ENCODE data around the gene PLXND1. TPM values are rescaled to one million over a fixed set of nuclear protein-coding genes. Genes with fewer than 3 reads are reported as not detected.

Gene PLXND1
- total and polyA plus RNA-seq, 11 donors = 40.8 to 218 (median 66.4) TPM

DNA sequence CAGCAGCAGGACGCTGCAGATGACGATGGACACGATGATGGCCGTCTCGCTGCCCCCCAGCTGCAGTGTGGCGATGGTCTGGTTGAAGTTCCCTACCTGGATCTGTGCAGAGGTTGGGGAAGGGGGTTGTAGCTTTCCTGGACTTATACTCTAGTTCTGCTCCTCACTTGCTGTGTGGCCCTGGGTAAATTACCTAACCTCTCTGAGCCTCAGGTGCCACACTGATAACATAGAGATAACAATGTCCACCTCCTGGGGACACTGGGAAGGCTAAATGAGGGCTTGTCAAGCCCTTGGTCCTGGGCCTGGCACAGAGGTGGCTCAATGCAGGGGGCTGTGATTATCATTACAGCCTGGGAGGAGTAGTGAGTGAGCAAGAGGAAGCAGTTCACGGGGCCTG is 36.6 kb downstream of the PLXND1 start:
- no peak for TF ChIP-seq POLR2A (IDR thresholded peaks at IDR 0.05)
- TF ChIP-seq, protein P1, sequence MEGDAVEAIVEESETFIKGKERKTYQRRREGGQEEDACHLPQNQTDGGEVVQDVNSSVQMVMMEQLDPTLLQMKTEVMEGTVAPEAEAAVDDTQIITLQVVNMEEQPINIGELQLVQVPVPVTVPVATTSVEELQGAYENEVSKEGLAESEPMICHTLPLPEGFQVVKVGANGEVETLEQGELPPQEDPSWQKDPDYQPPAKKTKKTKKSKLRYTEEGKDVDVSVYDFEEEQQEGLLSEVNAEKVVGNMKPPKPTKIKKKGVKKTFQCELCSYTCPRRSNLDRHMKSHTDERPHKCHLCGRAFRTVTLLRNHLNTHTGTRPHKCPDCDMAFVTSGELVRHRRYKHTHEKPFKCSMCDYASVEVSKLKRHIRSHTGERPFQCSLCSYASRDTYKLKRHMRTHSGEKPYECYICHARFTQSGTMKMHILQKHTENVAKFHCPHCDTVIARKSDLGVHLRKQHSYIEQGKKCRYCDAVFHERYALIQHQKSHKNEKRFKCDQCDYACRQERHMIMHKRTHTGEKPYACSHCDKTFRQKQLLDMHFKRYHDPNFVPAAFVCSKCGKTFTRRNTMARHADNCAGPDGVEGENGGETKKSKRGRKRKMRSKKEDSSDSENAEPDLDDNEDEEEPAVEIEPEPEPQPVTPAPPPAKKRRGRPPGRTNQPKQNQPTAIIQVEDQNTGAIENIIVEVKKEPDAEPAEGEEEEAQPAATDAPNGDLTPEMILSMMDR (IDR thresholded peaks at IDR 0.05) = no peak
- peaks cover 0 to 30% (median 20%) of the 10 kb centered on the region in 12 donors for H3K4me1 ChIP-seq
- H3K4me3 ChIP-seq = no peak overlapping the region
- ATAC-seq (no peak), DNase-seq (no peak)
- H3K27ac ChIP-seq = no peak overlapping the region
- intact Hi-C loops (cut with DNase I) = no loop called here
- 86 to 90% (median 89%) methylated on average over 7 of the region's 7 CpGs for WGBS, 4 donors
- H3K9me3 ChIP-seq = no peaks in the 10 kb centered on the region
- peaks cover 0 to 100% (median 98%) of the 10 kb centered on the region in 9 donors for H3K36me3 ChIP-seq
- H3K27me3 ChIP-seq = no peaks in the 10 kb centered on the region

DNA sequence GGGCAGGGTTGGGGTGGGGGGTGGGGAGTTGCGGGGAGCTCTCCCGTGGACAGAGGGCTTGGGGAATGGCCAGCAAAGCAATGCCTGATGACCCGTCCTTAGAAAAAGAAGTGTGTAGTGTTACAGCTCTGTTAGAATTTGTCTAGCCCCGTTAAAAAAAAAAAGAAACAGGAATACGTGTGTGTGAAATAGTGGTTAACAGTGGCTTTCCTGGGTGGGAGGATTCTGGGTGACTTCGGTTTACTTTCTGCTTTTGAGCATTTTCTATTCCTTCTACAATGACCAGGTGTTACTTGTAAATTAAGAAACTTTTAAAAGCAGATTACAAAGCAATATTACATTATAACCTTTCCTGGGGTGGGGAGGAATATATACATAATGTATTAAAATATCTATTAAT is 38.5 kb downstream of the PLXND1 start:
- peaks cover 0 to 49% (median 35%) of the 10 kb centered on the region in 12 donors for H3K4me1 ChIP-seq
- ATAC-seq = no peak
- H3K36me3 ChIP-seq = peaks cover 0 to 100% (median 90%) of the 10 kb centered on the region in 9 donors

DNA sequence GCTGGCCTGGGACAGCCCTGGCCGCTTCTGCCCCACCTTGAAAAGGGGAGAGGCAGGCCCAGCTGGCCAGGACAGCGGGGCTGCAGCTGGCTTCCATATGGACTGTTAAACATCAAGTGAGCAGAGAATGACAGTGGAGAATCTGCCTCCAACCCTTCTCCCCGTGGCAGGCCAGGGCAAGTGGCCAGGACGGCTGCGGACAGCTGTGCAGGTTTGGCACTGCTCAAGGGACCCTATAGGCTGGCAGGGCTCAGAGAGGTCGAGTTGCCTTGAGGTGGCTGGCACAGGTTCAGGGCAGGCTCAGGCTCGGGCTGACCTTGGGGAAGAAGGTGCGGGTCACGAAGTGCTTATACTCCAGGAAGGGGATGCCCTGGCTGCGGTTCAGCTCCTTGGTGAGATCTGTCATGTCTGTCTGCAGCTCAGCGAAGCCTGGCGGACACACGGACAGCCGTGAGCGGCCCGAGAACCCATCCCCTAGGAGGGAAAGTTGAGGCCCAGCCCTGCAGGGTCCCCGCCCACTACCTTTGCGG is 39.2 kb downstream of the PLXND1 start:
- TF ChIP-seq POLR2A (IDR thresholded peaks at IDR 0.05) = no peak
- TF ChIP-seq, protein P1 (IDR thresholded peaks at IDR 0.05) = no peak
- no peak overlapping the region for H3K4me3 ChIP-seq
- whole genome bisulfite sequencing, 4 donors = 68 to 82% (median 78%) methylated on average over 12 to 18 of the region's 18 CpGs
- peak in 3 of 4 donors; percentile 14 to 25 (median 19) for ATAC-seq
- intact Hi-C loops (cut with DNase I) = no loop called here
- peaks cover 0 to 55% (median 39%) of the 10 kb centered on the region in 12 donors for H3K4me1 ChIP-seq
- H3K27me3 ChIP-seq = no peaks in the 10 kb centered on the region
- peaks cover 0 to 100% (median 90%) of the 10 kb centered on the region in 9 donors for H3K36me3 ChIP-seq
- no peaks in the 10 kb centered on the region for H3K9me3 ChIP-seq
- DNase-seq = peak in 1 of 5 donors; percentile 63
- peak overlapping the region in 6 of 12 donors; percentile 6 to 39 (median 28) for H3K27ac ChIP-seq

More for the DNA sequence above, 38.5 kb downstream of the PLXND1 start:
- no peak overlapping the region for H3K4me3 ChIP-seq
- intact Hi-C loops (cut with DNase I) = no loop called here
- DNase-seq = no peak
- 51 to 70% (median 68%) methylated on average over 6 of the region's 6 CpGs for WGBS, 4 donors
- TF ChIP-seq, protein P1 (IDR thresholded peaks at IDR 0.05) = no peak
- TF ChIP-seq POLR2A (IDR thresholded peaks at IDR 0.05) = no peak
- H3K27me3 ChIP-seq = no peaks in the 10 kb centered on the region
- peak overlapping the region in 3 of 12 donors; percentile 26 to 39 (median 30) for H3K27ac ChIP-seq
- H3K9me3 ChIP-seq = no peaks in the 10 kb centered on the region

DNA sequence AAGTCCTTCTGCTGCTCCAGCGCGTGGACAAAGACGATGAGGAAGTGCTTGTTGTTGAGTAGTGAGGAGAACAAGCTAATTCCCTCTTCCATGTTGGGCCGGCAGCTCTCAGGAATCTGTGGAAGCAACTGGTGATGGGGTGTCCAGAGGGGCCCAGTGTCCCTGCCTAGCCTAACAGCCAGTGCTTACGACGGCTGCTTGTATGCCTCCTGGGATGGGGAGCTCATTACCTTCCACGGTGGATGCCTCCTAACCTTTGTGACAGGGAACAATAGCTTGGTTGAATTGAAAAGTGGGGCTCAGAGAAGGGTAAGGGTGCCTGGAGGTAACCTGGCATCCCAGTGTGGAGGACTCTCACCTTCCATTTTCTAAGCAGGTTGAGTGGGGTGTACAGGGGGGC is 40.6 kb downstream of the PLXND1 start:
- peaks cover 11 to 68% (median 51%) of the 10 kb centered on the region in 12 donors for H3K4me1 ChIP-seq
- H3K27me3 ChIP-seq = no peaks in the 10 kb centered on the region
- no peak for DNase-seq
- H3K9me3 ChIP-seq = no peaks in the 10 kb centered on the region
- ATAC-seq = no peak
- H3K36me3 ChIP-seq = peaks cover 0 to 99% (median 82%) of the 10 kb centered on the region in 9 donors
- H3K27ac ChIP-seq = no peak overlapping the region
- no peak overlapping the region for H3K4me3 ChIP-seq
- intact Hi-C loops (cut with DNase I) = no loop called here
- WGBS, 4 donors = 88 to 98% (median 92%) methylated on average over 6 to 7 of the region's 7 CpGs
- TF ChIP-seq POLR2A (IDR thresholded peaks at IDR 0.05) = no peak
- TF ChIP-seq, protein P1 (IDR thresholded peaks at IDR 0.05) = no peak
